HG02759 (cell line): Measurements from ENCODE around the gene SKIC8.

ENCODE experiments used
- ATAC-seq: cut with Tn5 transposase; IDR thresholded peaks from one replicate; pipeline ENCODE4 v1.9.1; 2021; ENCODE audit warnings: mild to moderate bottlenecking, moderate library complexity; ENCODE audit not compliant: unreplicated experiment

The SKIC8 gene

GRCh38 chr15:78292219-78292618, 7.2 kb downstream of the SKIC8 start:
- no peak for ATAC-seq

DNA sequence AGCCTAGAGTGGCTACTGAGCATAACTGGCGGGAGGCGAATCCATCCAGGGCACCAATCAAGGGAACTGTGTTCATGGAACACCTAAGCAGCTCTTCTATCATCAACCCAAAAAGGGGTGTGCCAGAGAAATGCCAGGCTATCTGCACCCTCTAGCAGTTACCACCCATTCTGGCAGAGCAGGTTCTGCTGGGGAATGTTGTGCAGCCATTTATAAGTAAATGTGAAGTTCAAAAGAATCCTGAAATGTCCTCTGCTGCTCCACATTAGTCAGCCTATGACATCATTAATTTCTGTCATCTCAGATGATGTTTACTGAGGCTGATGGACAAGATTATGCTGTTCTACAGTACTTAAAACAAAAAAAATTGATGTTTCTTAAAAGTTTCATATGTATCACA, 7.7 kb downstream of the SKIC8 start:
- ATAC-seq, result no peak

- no peak for ATAC-seq
These were observed 8.4 kb downstream of the SKIC8 start for GRCh38 chr15:78291052-78291451.

- ATAC-seq, result no peak
These were observed 9.2 kb downstream of the SKIC8 start for GRCh38 chr15:78290222-78290621.

- ATAC-seq, result no peak
These were observed 14.7 kb downstream of the SKIC8 start for GRCh38 chr15:78284758-78285157.

- no peak for ATAC-seq
These were observed 17.1 kb downstream of the SKIC8 start for GRCh38 chr15:78282324-78282723.

DNA sequence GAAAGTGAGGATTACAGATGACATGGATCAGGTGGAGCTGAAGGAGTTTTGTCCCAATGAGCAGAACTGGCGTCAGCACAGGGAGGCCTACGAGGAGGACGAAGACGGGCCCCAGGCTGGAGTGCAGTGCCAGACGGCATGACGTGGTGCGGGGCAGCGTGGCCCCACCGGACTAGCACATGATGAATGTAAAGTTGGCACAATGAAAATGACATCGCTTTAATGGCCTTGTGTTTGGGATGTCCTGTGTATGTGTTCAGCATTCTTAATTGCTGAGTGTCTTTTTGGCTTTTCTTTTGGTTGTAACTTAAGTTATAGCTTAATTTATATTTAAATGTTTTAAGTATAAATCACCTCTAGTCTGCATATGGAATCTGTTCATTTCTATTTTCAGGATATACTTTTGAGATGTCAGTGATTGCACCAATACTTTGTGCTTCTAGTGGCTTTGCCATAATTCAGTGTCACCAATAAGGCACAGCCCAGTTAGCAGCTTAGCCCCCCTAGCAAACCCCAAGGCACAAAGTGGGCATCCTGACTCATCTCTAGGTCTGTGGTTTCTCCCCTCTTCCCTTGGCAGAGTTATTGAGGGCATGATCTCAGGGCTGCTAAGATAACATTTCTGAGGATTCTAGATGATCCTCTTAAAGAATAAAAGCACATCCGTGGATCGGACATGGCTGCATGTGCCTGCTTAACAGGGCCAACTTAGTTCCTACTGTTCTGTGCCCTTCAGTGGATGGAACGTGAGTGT, 18.9 kb downstream of the SKIC8 start:
- ATAC-seq, result no peak

- ATAC-seq, result no peak
These were observed 23.1 kb downstream of the SKIC8 start for GRCh38 chr15:78276064-78276943.

- ATAC-seq, result no peak
These were observed 24.4 kb downstream of the SKIC8 start for GRCh38 chr15:78274994-78275393.

DNA sequence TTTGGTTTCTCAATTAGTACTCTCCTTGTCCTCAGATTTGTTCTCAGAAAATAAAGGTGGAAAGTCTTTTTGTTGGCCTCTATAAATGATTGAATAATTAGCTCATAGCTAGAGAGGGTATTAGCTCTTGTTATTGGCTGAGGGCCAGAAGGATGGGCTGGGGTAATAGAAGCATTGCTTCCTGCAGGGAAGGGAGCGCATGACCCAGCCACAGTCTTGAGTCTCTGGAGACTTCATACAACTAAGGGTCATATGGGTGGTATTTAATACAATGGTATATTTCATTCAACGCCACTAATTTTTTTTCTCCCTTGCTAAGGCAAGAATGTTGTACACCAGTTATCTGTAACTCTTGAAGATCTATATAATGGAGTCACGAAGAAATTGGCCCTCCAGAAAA, 26.6 kb downstream of the SKIC8 start:
- no peak for ATAC-seq

GRCh38 chr15:78272316-78272715, 27.1 kb downstream of the SKIC8 start:
- no peak for ATAC-seq

- ATAC-seq, result no peak
These were observed 32.6 kb downstream of the SKIC8 start for GRCh38 chr15:78266806-78267205.

- no peak for ATAC-seq
These were observed 33.2 kb downstream of the SKIC8 start for GRCh38 chr15:78266229-78266628.

- no peak for ATAC-seq
These were observed 33.6 kb downstream of the SKIC8 start for GRCh38 chr15:78265752-78266224.

GRCh38 chr15:78265137-78265460, 34.3 kb downstream of the SKIC8 start:
- ATAC-seq, result no peak

- ATAC-seq, result no peak
These were observed 34.9 kb downstream of the SKIC8 start, which contains the start of gene DNAJA4 for GRCh38 chr15:78264304-78265136. DNAJA4 (plus strand) TSS chr15:78264562; CDS start chr15:78264764, 202 bp downstream.

- no peak for ATAC-seq
These were observed 35.5 kb downstream of the SKIC8 start for GRCh38 chr15:78263907-78264303.

GRCh38 chr15:78263351-78263781, 36.0 kb downstream of the SKIC8 start:
- ATAC-seq, result no peak

DNA sequence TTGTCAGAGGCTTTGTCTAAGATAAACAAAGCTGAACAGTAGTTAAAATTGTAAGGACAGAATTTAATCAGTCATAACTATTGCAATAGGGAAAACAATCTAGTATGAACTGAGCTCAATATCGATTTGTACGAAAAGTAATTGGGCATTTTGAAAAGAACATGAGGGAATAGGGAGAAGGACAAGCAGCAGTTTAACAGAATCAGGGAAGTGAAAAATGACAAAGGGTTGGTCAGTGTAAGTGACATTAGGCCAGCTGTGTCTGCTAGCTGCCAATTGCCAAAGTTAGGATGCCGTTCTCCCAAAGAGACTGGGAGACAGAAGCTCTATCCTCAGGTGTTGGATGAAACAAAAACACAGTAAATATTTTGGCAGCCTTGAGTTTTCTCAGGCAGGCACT, 38.3 kb downstream of the SKIC8 start:
- ATAC-seq, result no peak

- no peak for ATAC-seq
These were observed 38.9 kb downstream of the SKIC8 start for GRCh38 chr15:78260489-78260888.

DNA sequence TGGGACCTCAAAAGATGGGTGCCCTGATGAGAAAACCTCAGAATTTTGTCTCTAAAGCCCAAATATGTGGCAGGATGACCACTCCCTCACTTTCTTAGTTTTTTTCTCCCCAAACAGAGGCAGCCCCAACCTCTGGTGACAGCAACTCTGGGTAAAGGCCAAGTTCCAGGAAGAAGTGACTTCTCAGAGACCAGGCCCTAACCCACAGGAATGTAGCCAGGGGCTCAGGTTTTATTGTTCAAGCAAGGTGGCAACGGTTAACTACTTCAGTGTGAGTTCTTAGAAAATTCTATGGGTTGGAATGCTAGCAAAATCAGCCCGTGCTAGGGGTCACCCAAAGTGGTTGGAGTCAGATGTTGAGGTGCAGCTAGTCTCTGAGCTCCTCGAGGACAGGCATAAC, 40.2 kb downstream of the SKIC8 start:
- no peak for ATAC-seq
